HG03342 (cell line): Measurements from ENCODE around the gene RALGAPA2.

Source experiments
- ATAC-seq: cut with Tn5 transposase; IDR thresholded peaks from one replicate; pipeline ENCODE4 v1.9.1; 2021; ENCODE audit warnings: mild to moderate bottlenecking, moderate library complexity; ENCODE audit not compliant: unreplicated experiment

RALGAPA2 gene

DNA sequence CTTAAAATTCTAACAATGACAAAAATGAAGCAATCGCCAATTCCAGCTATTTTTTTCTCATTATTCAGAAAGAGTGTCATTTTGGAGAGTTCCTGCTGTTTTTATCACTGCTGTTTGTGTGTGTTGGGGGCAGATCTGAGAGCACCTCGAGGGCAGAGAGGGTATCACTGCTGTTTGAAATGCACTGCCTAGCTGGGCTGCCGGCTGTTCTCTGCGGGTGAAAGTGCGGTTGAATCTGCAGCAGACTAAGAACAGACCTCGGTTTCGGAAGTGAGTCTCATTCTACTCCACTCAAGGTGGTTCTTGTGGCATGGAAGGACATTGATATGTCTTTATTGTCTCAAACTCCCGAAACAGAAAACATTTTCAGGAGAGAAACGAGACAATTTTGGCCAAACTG, 326.3 kb downstream of the RALGAPA2 start:
- ATAC-seq = no peak

DNA sequence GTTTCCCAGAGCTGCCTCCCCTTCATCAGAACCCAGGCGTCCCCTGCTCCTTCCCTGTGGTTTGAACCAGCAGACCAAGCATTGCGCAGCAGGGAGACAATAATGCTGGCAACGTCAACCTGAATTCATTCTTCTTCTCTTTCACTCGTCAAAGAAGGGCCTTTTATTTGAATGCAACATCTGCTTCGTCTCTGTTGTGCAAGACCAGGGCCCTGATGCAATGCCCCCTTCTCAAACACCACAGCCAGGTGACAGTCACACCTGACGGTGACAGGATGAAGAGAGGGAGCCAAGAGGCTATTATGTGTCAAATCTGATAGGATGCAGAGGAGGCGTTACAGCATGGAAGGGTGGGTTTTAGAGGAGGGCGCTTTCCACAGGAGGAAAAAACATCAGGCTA, 336.6 kb downstream of the RALGAPA2 start:
- no peak for ATAC-seq

DNA sequence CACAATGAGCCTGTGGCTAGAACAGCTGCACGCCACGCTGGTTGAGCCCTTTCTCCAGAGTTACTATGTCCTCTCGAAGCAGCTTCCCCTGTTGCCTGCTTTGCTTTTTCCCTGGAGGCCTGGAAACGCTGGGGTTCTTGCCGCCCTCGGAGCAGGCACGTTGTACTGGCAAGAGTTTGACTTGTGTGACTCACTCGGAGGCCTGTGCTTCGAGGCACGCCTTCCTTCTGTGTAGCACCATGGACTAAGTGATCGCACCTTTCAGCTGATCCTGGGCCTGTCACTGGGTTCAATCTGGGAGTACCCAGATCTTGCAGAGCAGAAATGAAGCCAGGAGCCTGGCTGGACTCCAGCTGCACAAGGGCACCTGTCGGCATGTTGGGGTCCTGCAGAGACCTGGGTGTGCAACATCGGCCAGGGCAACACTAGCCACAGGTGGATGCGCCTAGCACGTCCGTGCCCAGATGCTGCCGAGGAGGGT, 339.3 kb downstream of the RALGAPA2 start:
- ATAC-seq = no peak

DNA sequence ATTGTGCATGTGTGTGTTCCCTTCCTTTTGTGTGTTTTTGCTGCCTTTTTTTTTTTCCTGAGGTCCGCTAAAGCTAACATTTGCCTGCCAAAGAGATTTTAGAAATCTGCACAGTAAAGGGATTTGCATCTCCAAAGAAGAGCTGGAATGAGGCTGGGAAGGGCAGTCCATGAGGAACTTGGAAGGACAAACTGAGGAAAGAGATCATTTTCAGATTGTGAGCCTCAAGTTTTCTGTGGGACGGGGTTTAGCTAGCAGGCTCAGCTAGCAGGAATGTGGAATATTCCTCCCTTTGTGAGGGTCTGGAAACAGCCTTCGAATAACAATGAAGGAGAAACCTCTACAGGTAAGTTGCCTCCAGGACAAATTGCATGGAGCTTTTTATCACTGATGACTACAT, 340.8 kb downstream of the RALGAPA2 start:
- no peak for ATAC-seq

DNA sequence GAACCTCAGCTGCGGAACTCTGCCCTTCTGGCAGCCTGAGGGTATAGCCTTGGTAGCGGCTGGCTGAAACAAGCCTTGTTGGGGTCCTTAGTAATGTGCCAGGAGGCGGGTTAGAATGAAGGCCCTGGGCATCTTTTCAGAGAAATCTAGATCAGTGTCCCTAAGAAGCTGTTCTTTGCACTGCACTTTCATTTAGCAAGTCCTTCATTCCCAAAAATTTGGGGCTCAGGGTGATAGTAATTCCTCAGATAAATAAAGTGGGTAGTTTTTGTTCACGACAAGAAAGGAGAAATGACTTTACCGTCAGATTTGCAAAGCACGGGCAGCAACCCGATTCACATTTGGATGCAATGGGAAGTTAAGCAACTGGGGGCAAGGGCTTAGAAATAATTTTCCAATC, 341.4 kb downstream of the RALGAPA2 start:
- ATAC-seq = no peak

DNA sequence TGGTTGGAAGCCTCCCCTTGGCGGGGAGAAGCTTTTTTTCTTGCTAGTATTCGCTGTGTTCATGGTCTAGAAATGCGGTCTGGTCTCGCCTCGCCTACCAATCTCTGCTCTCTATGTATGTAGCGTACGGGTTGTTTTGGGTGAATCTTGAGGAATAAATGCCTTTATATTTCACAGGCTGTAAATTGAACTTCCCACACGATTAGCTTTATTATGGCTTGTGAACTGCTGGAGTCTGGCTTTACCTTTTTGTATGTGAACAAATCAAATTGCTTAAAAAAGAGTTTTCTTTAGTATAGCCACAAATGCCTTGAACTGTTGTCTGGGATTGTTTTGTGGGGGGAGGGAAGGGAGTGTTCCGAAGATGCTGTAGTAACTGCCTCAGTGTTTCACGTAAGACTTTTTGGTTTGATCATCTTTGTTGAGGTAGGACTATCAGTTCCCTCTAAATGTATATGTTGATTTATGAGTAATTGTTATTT, 342.3 kb downstream of the RALGAPA2 start:
- no peak for ATAC-seq

DNA sequence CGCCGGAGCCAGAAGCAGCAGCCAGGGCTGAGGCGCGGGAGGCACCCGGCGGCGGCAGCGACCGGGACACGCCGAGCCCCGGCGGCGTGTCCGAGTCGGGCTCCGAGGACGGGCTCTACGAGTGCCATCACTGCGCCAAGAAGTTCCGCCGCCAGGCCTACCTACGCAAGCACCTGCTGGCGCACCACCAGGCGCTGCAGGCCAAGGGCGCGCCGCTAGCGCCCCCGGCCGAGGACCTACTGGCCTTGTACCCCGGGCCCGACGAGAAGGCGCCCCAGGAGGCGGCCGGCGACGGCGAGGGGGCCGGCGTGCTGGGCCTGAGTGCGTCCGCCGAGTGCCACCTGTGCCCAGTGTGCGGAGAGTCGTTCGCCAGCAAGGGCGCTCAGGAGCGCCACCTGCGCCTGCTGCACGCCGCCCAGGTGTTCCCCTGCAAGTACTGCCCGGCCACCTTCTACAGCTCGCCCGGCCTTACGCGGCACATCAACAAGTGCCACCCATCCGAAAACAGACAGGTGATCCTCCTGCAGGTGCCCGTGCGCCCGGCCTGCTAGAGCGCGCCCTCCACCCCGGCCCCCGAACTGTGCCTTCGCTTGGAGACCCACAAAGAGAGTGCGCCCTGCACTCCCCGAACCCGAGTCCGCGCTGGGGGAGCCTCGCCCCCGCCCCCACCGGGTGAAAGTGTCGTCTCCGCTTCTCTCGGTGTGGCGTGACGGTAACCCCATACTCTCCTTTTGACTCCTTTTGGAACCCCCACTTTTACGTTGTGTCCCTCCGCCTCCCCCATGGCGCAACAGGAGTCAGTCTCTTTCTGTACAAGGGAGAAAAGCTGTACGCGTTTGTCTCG, 343.0 kb downstream of the RALGAPA2 start:
- no peak for ATAC-seq

DNA sequence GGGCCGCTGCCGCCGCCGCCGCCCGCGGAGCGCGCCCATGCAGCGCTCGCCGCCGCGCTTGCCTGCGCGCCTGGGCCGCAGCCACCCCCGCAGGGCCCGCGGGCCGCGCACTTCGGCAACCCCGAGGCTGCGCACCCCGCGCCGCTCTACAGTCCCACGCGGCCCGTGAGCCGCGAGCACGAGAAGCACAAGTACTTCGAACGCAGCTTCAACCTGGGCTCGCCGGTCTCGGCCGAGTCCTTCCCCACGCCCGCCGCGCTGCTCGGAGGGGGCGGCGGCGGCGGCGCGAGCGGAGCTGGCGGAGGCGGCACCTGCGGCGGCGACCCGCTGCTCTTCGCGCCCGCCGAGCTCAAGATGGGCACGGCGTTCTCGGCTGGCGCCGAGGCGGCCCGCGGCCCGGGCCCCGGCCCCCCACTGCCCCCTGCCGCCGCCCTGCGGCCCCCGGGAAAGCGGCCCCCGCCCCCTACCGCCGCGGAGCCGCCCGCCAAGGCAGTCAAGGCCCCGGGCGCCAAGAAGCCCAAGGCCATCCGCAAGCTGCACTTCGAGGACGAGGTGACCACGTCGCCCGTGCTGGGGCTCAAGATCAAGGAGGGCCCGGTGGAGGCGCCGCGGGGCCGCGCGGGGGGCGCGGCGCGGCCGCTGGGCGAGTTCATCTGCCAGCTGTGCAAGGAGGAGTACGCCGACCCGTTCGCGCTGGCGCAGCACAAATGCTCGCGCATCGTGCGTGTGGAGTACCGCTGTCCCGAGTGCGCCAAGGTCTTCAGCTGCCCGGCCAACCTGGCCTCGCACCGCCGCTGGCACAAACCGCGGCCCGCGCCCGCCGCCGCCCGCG, 343.8 kb downstream of the RALGAPA2 start:
- no peak for ATAC-seq

DNA sequence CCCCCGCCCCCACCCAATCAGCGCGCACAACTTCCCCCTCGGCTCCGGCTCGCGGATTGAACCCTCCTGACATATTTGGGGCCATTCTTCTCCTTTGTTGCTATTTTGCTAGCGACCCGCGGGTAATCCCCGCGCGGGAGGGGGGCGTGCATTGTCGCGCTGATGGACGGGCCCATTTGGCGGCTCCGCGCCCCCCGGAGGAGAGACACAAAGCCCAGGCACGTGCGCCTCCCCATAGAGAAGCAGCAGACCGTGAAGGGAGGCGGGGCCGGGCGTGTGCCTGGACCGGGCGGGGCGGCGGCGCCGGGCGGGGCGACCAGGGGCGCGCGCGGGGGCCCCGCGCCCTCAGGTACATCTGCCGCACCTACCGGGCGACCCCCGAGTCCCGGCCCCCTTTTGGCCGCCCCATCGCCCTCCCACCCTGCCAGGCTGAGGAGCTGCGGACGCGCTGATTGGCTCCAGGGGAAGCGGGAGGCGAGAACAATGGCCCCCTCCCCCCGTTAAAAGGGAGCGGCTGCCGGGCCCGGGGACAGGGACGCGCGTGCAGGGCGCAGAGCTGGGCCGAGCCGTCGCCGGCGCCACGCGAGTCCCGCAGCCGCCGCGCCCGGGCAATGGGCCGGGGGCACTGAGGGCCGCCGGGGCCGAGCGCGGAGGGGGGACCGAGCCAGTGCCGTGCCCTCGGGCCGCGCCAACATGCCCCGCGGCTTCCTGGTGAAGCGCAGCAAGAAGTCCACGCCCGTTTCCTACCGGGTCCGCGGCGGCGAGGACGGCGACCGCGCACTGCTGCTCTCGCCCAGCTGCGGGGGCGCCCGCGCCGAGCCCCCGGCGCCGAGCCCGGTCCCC, 344.6 kb downstream of the RALGAPA2 start, which contains the start of gene INSM1:
INSM1 (plus strand) TSS at position 530 of the 843 bp plus-strand sequence; CDS start at position 694, 164 bp downstream.
- no peak for ATAC-seq

DNA sequence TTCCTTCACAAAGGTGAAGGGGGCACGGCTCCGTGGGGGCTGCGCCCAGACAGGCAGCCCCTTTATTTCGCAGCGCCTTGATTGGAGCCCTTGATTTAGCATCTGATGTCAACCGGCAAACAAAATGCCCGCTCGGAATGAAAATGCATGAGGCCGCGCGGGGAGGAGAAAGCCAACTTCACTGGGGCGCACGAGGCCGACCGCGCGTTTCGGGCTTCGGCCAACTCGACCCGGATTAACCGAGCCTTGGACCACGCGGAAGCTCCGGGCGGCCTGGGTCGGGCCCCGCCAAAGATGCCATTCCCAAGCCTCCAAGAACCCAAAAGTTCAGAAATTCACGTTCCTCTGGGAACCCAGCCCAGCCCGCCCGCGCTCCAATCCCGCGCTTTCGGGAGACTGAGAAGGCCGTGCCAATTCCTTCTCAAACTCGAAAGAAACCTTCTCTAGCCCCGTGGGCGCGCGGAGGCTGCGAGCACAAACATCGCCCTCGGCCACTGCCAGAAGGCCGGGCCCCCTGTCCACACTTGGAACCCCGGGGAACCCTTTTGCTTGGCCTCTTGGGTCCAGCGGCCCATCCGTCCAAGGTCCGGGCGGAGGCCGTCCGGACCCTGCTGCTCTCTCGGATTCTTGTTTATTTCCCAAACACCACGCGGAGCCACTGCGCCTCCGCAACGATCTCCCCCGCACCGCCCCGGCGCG, 345.4 kb downstream of the RALGAPA2 start:
- ATAC-seq = no peak

DNA sequence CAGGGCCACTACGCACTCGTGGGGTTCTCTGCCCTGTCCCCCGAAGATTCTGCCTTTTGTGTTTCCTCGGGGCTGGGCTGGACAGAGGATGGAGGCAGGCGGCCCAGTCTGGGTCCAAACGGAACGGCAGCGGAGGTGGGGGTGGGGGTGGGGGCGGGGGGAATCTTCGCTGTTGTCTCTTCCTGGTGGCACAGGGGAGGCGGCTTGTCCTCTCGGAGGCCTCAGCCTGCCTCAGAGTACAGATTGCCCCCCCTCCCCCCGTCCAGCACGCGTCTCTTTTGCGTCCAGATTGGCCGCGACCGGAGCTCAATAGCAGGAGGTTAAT, 345.9 kb downstream of the RALGAPA2 start:
- ATAC-seq = no peak

DNA sequence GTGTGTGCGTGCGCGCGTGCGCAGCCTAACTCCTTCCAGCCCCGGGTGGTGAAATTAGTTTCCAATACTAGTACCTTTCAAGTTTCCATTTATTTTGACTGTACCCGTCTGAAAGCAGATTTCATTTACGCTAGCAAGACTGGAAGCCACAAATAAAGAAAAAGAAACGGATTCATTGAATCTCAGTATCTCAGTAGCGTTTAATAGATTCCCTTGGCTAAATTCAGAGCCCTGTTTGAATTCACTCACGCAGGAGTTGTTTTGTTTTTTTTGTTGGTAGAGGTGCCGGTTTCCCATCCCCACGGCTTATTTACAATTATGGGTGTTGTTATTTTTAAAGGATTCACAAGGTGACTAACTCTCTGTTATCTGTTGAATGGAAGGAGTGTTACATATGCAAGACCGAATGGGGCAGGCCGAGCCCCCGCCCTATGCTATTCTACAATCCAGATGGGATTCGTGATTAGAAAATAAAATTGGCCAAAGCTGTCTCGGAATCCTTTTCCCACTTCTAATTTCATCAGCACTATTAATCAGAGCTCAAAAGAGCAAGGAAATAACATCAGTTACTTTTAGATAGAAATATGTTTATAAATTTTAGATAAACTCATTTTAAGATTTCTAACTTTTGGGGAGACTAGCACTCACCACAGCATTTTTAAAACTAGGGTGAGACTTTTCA, 346.8 kb downstream of the RALGAPA2 start:
- no peak for ATAC-seq

DNA sequence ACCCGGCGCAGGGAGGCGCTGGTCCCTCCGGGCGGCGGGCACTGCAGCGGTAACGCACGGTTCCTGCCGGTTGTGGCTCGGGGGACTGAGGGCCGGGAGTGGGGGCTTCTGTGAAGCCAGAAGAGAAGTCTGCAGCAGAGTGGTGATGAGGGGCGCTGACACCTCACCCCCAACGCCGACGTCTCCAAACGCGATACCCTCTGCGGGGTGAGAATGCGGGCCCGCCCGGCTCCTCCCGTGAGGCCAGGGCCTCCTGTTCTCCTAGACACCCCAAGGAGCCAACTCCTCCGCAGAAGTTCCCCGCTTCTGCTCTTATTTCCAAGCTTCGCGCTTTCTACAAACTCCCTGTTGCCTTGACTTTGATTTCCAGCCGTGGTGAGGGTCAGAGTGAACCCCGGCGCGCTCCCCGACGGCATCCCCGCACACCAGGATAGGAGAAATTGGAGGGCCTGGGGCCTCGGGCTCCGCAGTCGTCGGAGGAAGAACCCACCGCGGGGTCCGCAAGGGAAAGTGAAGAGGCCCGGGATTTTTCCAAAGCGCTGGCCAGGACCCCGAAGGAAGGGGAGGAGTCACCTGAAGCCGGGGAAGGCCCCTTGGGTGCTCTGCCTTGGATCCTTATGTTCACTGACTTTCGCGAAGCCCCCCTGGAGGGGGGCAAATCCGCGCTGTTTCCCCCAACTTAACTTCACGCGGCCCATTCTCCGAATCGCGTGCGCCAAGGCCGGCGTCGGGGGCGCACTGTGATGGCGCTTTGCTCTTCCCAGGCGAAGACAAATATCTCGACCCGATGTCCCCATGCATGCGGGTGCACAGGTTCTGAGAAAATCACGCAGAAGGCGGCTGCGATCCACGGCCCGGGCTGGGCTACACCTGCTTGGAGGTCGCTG, 347.6 kb downstream of the RALGAPA2 start:
- ATAC-seq = no peak

DNA sequence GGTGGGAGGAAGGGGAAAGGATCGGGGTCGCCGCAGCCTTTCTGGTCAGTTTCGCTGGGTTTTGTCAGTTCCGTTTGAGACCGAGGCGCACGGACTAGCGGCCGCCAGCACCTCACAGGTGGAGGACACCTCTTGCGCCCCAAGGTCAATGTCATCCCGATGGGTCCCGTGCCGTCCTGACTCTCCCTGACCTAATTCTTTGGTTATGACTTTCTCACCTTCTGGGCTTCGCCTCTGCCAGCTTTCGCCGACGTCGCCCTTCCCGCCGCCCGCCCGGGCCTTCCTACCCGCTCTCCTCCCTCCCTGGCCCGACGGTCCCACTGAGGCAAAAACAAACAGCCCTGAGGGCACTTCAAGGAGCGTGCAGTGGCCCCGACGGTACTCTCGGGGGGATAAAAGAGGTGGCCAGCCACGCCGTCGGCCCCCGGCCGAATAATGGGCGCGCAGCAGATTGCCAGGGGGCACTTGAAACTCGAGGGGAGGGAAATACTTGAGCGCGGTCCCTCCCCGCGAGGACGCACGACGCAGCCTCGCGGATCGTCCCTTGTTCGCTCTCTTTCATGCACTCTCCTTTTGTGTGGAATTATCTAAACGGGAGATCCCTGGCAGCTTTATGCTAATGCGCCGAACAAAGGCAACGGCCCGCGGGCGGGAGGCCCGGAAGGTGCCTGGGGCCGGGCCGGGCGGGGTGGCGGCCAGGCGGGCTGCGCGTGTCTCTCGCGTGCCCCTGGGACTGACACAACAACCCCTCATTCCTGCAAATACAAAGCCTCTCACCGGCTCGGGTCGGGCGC, 348.4 kb downstream of the RALGAPA2 start:
- ATAC-seq = no peak

DNA sequence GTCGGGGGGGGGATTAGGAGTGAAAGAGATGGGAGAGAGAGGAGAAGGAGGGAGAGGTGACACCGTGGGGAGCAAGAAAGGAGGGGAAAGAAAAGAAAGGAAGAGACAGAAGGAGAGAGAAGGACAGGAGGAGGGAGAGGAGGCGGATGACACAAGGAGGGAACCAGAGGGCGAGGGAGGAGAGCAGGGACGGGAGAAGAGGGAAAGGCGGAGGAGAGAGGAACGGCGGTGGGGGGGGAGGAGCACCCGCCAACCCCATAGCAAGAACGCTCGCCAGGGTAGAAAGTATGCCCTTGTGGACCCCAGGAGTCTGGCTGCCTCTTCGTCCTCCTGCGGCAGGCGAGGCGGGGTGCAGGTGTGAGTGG, 349.0 kb downstream of the RALGAPA2 start:
- ATAC-seq = no peak

DNA sequence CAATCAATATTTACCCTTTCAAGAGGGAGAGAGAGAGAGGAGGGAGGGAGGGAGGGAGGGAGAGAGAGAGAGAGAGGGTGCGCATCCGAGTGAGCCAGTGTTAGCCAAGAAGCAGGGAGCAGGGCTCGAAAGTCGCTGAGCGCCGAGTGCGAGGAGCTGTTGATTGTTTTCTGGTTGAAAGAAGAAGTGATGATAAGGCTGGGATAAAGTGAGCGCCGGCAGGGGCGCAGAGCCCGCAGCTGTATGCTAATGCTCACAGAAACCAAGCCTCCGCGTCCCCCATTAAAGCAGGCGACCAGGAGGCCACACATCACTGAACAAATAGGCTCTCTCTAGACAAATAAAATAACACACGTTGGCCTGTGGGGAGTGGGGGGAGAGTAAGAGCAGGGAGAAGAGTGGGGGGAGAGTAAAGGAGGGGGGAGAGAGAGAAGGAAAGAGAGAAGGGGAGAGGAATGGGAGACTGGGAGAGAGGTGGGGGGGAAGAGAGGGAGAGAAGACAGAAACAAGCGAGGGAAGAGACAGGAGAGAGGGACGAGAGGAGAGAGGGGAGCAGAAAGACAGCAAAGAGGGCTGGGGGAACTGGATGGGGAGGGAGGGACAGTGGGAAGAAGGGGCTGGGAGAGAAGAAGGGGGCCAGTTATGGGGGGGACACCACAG, 349.5 kb downstream of the RALGAPA2 start:
- no peak for ATAC-seq

DNA sequence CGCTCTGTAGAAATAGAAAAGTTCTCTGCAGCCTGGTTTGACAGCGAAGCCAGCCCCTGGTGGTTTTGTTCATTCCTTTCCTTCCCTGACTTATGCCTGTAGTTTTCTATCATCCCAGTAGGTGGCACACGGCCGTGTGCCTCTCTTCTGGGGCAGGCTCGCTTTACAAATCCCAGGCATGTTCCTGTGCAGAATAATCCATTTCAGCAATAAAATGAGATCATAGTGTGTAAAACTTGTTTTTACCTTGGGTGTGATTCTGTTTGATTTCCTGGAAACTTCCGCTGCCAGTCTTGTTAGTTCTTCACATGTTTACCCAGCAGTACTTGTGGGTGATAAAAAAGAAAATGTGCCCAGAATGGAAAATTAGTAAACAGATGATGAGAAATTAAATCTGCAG, 352.0 kb downstream of the RALGAPA2 start:
- no peak for ATAC-seq

DNA sequence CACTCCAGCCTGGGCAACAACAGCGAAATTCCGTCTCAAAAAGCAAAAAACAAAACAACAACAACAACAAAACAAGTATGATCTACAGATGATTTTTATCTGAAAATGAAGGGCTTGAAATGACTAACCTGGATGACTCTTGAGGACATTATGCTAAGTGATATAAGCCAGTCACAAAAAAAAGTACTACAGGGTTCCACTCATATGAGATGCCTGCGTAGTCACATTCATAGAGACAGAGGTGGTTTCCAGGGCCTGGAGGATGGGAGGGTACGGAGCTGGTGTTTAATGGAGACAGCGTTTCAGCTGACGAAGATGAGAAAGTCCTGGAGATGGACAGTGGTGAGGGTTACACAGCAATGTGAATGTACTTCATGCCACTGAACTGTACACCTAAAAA, 352.8 kb downstream of the RALGAPA2 start:
- no peak for ATAC-seq
